K562 (cell line): ENCODE measurements around the gene MVP. TPM values are rescaled to one million over a fixed set of nuclear protein-coding genes. Genes with fewer than 3 reads are reported as not detected.

Source experiments
- ATAC-seq: fragments of 200-7000 bp; cut with Tn5 transposase; 3 replicates; pipeline ENCODE4 v1.9.1; 2020; ENCODE audit warnings: moderate library complexity
- BruUV-seq: library from RNA; stranded (reverse); fragments of 400-500 nt; replicated peaks from 2 replicates; lab custom pipeline; 2021; lab: Mats Ljungman, UMichigan
- CTCF ChIA-PET: fragments of 300-600 bp; formaldehyde crosslinking; extraction: SDS; loops from one replicate; lab custom pipeline; 2021; ENCODE audit warnings: low intra/inter-chr PET ratio; lab: Yijun Ruan, JAX
- POLR2A ChIA-PET: fragments of 300-600, 350-650 bp; sonication (Branson Sonifier 250); formaldehyde crosslinking; extraction: SDS; loops from one replicate; lab custom pipeline; 2021; ENCODE audit warnings: antibody characterized with exemption, inconsistent platforms; lab: Yijun Ruan, JAX
- DNase-seq, 4 experiments: peaks; one replicate each; pipeline versions ENCODE4 v3.0.0 to v3.0.0-alpha.2; 2011 to 2018; ENCODE audit warnings: low spot score in 3 of 4, mixed read lengths in 3 of 4; ENCODE audit errors: extremely low read depth in 1 of 4
- FAIRE-seq: peaks from 2 replicates; lab custom pipeline; 2011; peaks lifted over from hg19 to GRCh38; lab: Jason Lieb, UNC
- H2AFZ ChIP-seq: 2 replicates; pipeline ENCODE4 v1.6.0; 2011; ENCODE audit warnings: low read depth, low read length, control low read depth, inconsistent platforms
- H3K27ac ChIP-seq: fragments of 200-600 bp; 3 replicates; pipeline ENCODE4 v1.8.0; 2011; ENCODE audit warnings: low read depth, mild to moderate bottlenecking, control low read depth, inconsistent platforms, low read length, moderate library complexity, mixed read lengths; ENCODE audit errors: extremely low read depth
- H3K27me3 ChIP-seq, 2 experiments: fragments of 300-600 bp in 1 of 2; 2 replicates in 1 of 2; 3 replicates in 1 of 2; pipeline versions ENCODE4 v1.6.0 to v1.8.0; 2011; ENCODE audit warnings: inconsistent platforms in 2 of 2, low read length in 2 of 2, mild to moderate bottlenecking in 1 of 2, mixed read lengths in 1 of 2, moderate library complexity in 1 of 2; ENCODE audit not compliant: control insufficient read depth in 2 of 2, insufficient read depth in 2 of 2
- H3K36me3 ChIP-seq: fragments of 300-600 bp; 3 replicates; pipeline ENCODE4 v1.8.0; 2011; ENCODE audit warnings: mild to moderate bottlenecking, low read length, inconsistent platforms; ENCODE audit not compliant: control insufficient read depth, insufficient read depth
- H3K4me1 ChIP-seq, 2 experiments: fragments of 200-600 bp in 1 of 2; replicated peaks in 1 of 2; 2 replicates in 1 of 2; 3 replicates in 1 of 2; pipeline versions ENCODE4 v1.5.1 to v1.8.0; 2011; ENCODE audit warnings: inconsistent platforms in 2 of 2, low read length in 2 of 2, mild to moderate bottlenecking in 1 of 2, mixed read lengths in 1 of 2, moderate library complexity in 1 of 2; ENCODE audit not compliant: control insufficient read depth in 2 of 2, insufficient read depth in 2 of 2
- H3K4me2 ChIP-seq: 2 replicates; pipeline ENCODE4 v1.6.1; 2011; ENCODE audit warnings: low read length, control low read depth, inconsistent platforms, mixed read lengths; ENCODE audit not compliant: insufficient read depth
- H3K4me3 ChIP-seq: fragments of 200-600 bp; sonication (generic), shearing (Covaris generic); 2 replicates; pipeline ENCODE4 v1.5.1; 2016; ENCODE audit warnings: control low read depth, inconsistent platforms
- H3K79me2 ChIP-seq: fragments of 200-600 bp; 3 replicates; pipeline ENCODE4 v1.8.0; 2011; ENCODE audit warnings: low read length, inconsistent platforms; ENCODE audit not compliant: control insufficient read depth, insufficient read depth
- H3K9ac ChIP-seq, 2 experiments: 2 replicates each; pipeline versions ENCODE4 v1.6.0 to v1.6.1; 2011; ENCODE audit warnings: low read depth in 2 of 2, low read length in 2 of 2, control low read depth in 1 of 2, inconsistent platforms in 1 of 2, mild to moderate bottlenecking in 1 of 2, mixed read lengths in 1 of 2; ENCODE audit not compliant: insufficient read depth in 1 of 2
- H3K9me1 ChIP-seq: one replicate; pipeline ENCODE4 v1.6.0; 2011; ENCODE audit warnings: inconsistent platforms, mild to moderate bottlenecking, low read length, moderate library complexity; ENCODE audit not compliant: control insufficient read depth, insufficient read depth
- H3K9me3 ChIP-seq: replicated peaks from 2 replicates; pipeline ENCODE4 v1.5.1; 2011; ENCODE audit warnings: low read depth, low read length, inconsistent platforms; ENCODE audit not compliant: control insufficient read depth, insufficient read depth
- H4K20me1 ChIP-seq: replicated peaks from 2 replicates; pipeline ENCODE4 v1.6.1; 2011; ENCODE audit warnings: low read length, inconsistent platforms, mixed read lengths; ENCODE audit not compliant: control insufficient read depth, insufficient read depth
- CBFB ChIP-seq: sonication (generic); formaldehyde crosslinking; IDR thresholded peaks from 2 replicates; pipeline ENCODE4 v1.4.0; 2020; ENCODE audit warnings: mild to moderate bottlenecking, missing genetic modification reagents
- CBX1 ChIP-seq: sonication (generic); IDR thresholded peaks from 2 replicates; pipeline ENCODE4 v1.6.1; 2016; ENCODE audit warnings: antibody characterized with exemption, low read depth, mild to moderate bottlenecking
- E2F3 ChIP-seq: fragments of 250-450 bp; sonication (Bioruptor Pico); IDR thresholded peaks from 2 replicates; pipeline ENCODE4 v1.4.0; 2020; ENCODE audit warnings: mild to moderate bottlenecking
- ESRRA ChIP-seq: fragments of 450-650 bp; IDR thresholded peaks from 2 replicates; pipeline ENCODE4 v1.6.1; 2014; ENCODE audit warnings: low read depth, mild to moderate bottlenecking, moderate library complexity, borderline replicate concordance
- HOXB6 ChIP-seq: fragments of 250-450 bp; sonication (Bioruptor Pico); IDR thresholded peaks from 2 replicates; pipeline ENCODE4 v1.5.1; 2022; ENCODE audit warnings: mild to moderate bottlenecking, borderline replicate concordance
- PURB ChIP-seq: sonication (generic); formaldehyde crosslinking; IDR thresholded peaks from 2 replicates; pipeline ENCODE4 v1.9.0; 2021; ENCODE audit warnings: low read depth, mild to moderate bottlenecking, missing genetic modification reagents
- SIN3A ChIP-seq, 2 experiments: fragments of 150-350 bp in 1 of 2; IDR thresholded peaks; 2 replicates each; pipeline ENCODE4 v1.6.1; 2011 to 2016; ENCODE audit warnings: borderline replicate concordance in 2 of 2, low read depth in 2 of 2, low read length in 2 of 2, mild to moderate bottlenecking in 2 of 2, moderate library complexity in 2 of 2; ENCODE audit not compliant: control insufficient read depth in 1 of 2
- SMARCB1 ChIP-seq: IDR thresholded peaks from 2 replicates; pipeline ENCODE4 v1.6.1; 2011; ENCODE audit warnings: improper control_type of control experiment, low read depth; ENCODE audit not compliant: insufficient read length
- TEAD1 ChIP-seq, 2 experiments: fragments of 450-650 bp in 1 of 2; sonication (generic) in 1 of 2; formaldehyde crosslinking; IDR thresholded peaks; 2 replicates each; pipeline versions ENCODE4 v1.4.0 to v1.8.0; 2020 to 2022; ENCODE audit warnings: mild to moderate bottlenecking in 2 of 2, missing genetic modification reagents in 1 of 2
- ZBTB7A ChIP-seq: IDR thresholded peaks from 2 replicates; pipeline ENCODE4 v1.6.1; 2011; ENCODE audit warnings: low read depth, mild to moderate bottlenecking, low read length, moderate library complexity, borderline replicate concordance; ENCODE audit not compliant: control insufficient read depth
- ZFX ChIP-seq: sonication (generic); formaldehyde crosslinking; IDR thresholded peaks from 2 replicates; pipeline ENCODE4 v1.8.0; 2022; ENCODE audit warnings: mild to moderate bottlenecking, missing genetic modification reagents, moderate library complexity
- ZNF184 ChIP-seq: sonication (generic); formaldehyde crosslinking; IDR thresholded peaks from 2 replicates; pipeline ENCODE4 v1.5.0; 2020; ENCODE audit warnings: missing genetic modification reagents
- WGBS: fragments of 100-300 bp; shearing (Covaris generic); methylation state at CpG from one replicate; pipeline ENCODE4 v1.1.6; 2016; ENCODE audit warnings: low coverage, mixed read lengths; ENCODE audit not compliant: insufficient coverage; ENCODE audit errors: missing lambda C conversion rate; 5-methylcytosine and 5-hydroxymethylcytosine counted together
- in situ Hi-C: fragments of 300-500 bp; cut with MboI; formaldehyde crosslinking; loops from 4 replicates; pipeline ENCODE4 v1.15.0; 2018; ENCODE audit warnings: inconsistent platforms, mixed read lengths
- intact Hi-C: fragments of 100-400 bp; cut with micrococcal nuclease; formaldehyde crosslinking; loops from 2 replicates; pipeline ENCODE4 v1.14.2; 2022
- polyA plus RNA-seq, 8 experiments: library from polyadenylated mRNA; depleted of rRNA in 4 of 8; stranded (reverse) in 5 of 8; unstranded in 3 of 8; fragments of >200 nt; fragmentation: Nextera tagmentation in 2 of 8; fragmentation: Illumina TruSeq in 1 of 8; extraction: Ambion mirVana in 2 of 8; extraction: Trizol in 1 of 8; gene quantifications; 2 replicates each; pipeline versions ENCODE4 v1.2.1 to v1.2.3, GENCODE V29; 2011 to 2014; ENCODE audit warnings: inconsistent platforms in 1 of 8, missing spikeins in 1 of 8
- total RNA-seq, 7 experiments: library from RNA; depleted of rRNA in 6 of 7; stranded (reverse); fragments of >200 nt in 6 of 7; fragmentation: Illumina TruSeq in 2 of 7; extraction: Trizol in 2 of 7; gene quantifications; 2 replicates each; pipeline versions ENCODE4 v1.2.1 to v1.2.3, GENCODE V29; 2011 to 2021; ENCODE audit warnings: low replicate concordance in 1 of 7
- TF ChIP-seq, protein P1 (sequence below), 2 experiments: fragments of 450-650 bp; formaldehyde crosslinking in 1 of 2; IDR thresholded peaks; 2 replicates each; pipeline versions ENCODE4 v1.4.0 to v1.6.1; 2014 to 2020; ENCODE audit warnings: mild to moderate bottlenecking in 2 of 2, borderline replicate concordance in 1 of 2, low read depth in 1 of 2

The MVP gene
- total and polyA plus RNA-seq, 9 of the 15 experiments (the other 6 are each of a cell fraction or from before 2014, with no cell fraction given) = 0.39 to 1.9 (median 0.76) TPM; not detected in 2

DNA sequence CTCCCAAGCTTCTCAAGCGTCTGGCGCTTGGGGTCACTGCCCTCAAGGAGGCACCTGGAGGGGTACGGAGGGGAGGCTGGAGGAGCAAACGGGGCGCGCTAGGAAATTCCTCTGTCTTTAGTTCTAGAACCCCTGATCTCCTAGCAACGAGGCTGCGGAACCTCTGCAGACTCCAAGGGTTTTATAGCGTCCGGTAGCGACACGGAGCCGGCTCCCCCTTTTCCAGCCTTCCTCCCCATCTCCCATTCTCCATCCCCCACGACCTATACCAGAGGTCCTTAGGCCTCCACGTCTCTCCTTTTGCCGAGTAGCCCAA is 43.4 kb downstream of the MVP start:
- ChIA-PET POLR2A (interaction anchor here (0.6 to 1.5 kb wide), 6 partner anchors 9 to 187 kb away, joined by 3 to 6 read pairs (median 5); no protein-coding TSS in a partner anchor), CTCF (interaction anchor here (1.3 to 1.7 kb wide), 2 partner anchors 141 to 158 kb away, joined by 5 to 7 read pairs; no protein-coding TSS in a partner anchor)
- intact Hi-C loops (loop anchor here (5.0 kb wide), 1 partner anchor 144 kb away; no protein-coding TSS in a partner anchor), in situ Hi-C loops (no loop called here)
- ATAC-seq (no peak), FAIRE-seq (no peak), DNase-seq (no peak)
- WGBS = 21% methylated on average over 12 of the region's 16 CpGs
- BruUV-seq = no TSS peak
- Histone ChIP-seq H3K9ac (peak overlapping the region; percentile 40 to 93; a peak in 3 of 4 replicates), H3K79me2 (peaks cover 11% of the 10 kb centered on the region; the same call in 2 of the 3 replicates), H3K4me2 (peak overlapping the region; percentile 96), H3K27ac (peak overlapping the region; percentile 29; the same call in 1 of the 3 replicates), H4K20me1 (no peaks in the 10 kb centered on the region), H3K9me3 (no peaks in the 10 kb centered on the region), H3K4me1 (peaks cover 0 to 31% of the 10 kb centered on the region in 2 experiments; a peak in 3 of 5 replicates), H2AFZ (peak overlapping the region; percentile 99), H3K27me3 (no peaks in the 10 kb centered on the region; a peak in 1 of 5 replicates), H3K36me3 (peaks cover 22% of the 10 kb centered on the region; the same call in 2 of the 3 replicates), H3K4me3 (no peak overlapping the region), H3K9me1 (no peaks in the 10 kb centered on the region)
- TF ChIP-seq ZFX (0 out of 2 replicates have a peak, but pooled peaks have one; percentile 21), ESRRA (0 out of 2 replicates have a peak, but pooled peaks have one; percentile 1), CBFB (CRISPR knock-in tag) (no peak), E2F3 (CRISPR knock-in tag) (no peak), SIN3A (IDR thresholded peaks at IDR 0.05; ENCODE audit: borderline replicate concordance in 2 of 2, control insufficient read depth in 1 of 2, low read depth in 2 of 2, low read length in 2 of 2) (no peak), PURB (CRISPR knock-in tag) (no peak), TEAD1 (CRISPR knock-in tag; IDR thresholded peaks at IDR 0.05) (0 out of 4 replicates have a peak, but pooled peaks of 1 of the 2 experiments have one; percentile 36), CBX1 (no peak), HOXB6 (CRISPR knock-in tag) (no peak), ZBTB7A (peak; percentile 57; the same call in 1 of the 2 replicates), ZNF184 (CRISPR knock-in tag) (no peak), SMARCB1 (no peak)
- TF ChIP-seq, protein P1, sequence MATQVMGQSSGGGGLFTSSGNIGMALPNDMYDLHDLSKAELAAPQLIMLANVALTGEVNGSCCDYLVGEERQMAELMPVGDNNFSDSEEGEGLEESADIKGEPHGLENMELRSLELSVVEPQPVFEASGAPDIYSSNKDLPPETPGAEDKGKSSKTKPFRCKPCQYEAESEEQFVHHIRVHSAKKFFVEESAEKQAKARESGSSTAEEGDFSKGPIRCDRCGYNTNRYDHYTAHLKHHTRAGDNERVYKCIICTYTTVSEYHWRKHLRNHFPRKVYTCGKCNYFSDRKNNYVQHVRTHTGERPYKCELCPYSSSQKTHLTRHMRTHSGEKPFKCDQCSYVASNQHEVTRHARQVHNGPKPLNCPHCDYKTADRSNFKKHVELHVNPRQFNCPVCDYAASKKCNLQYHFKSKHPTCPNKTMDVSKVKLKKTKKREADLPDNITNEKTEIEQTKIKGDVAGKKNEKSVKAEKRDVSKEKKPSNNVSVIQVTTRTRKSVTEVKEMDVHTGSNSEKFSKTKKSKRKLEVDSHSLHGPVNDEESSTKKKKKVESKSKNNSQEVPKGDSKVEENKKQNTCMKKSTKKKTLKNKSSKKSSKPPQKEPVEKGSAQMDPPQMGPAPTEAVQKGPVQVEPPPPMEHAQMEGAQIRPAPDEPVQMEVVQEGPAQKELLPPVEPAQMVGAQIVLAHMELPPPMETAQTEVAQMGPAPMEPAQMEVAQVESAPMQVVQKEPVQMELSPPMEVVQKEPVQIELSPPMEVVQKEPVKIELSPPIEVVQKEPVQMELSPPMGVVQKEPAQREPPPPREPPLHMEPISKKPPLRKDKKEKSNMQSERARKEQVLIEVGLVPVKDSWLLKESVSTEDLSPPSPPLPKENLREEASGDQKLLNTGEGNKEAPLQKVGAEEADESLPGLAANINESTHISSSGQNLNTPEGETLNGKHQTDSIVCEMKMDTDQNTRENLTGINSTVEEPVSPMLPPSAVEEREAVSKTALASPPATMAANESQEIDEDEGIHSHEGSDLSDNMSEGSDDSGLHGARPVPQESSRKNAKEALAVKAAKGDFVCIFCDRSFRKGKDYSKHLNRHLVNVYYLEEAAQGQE (IDR thresholded peaks at IDR 0.05; ENCODE audit: borderline replicate concordance) = peak; percentile 37; the same call in 1 of the 2 replicates
- TF ChIP-seq, protein P1 (CRISPR knock-in tag; IDR thresholded peaks at IDR 0.05; ENCODE audit: low read depth) = no peak
